H9 (cell line): Measurements from ENCODE around the gene DAB1. TPM values are rescaled to one million over a fixed set of nuclear protein-coding genes. Genes with fewer than 3 reads are reported as not detected.
A peak's percentile ranks its signal among the peaks of the same experiment; 100 is the strongest.

Source experiments
- DNase-seq: peaks from one replicate; pipeline ENCODE4 v3.0.0-alpha.2; 2017
- H2AFZ ChIP-seq: one replicate; pipeline ENCODE4 v1.6.1; 2013; ENCODE audit warnings: mild to moderate bottlenecking, low read length, control low read depth, moderate library complexity
- H2AK5ac ChIP-seq: 2 replicates; pipeline ENCODE4 v1.6.1; 2013; ENCODE audit warnings: low read length, control low read depth, mixed read lengths; ENCODE audit not compliant: insufficient read length
- H2BK120ac ChIP-seq: one replicate; pipeline ENCODE4 v1.6.1; 2013; ENCODE audit warnings: low read depth, mild to moderate bottlenecking, low read length, control low read depth, inconsistent platforms; ENCODE audit not compliant: poor library complexity, severe bottlenecking
- H2BK12ac ChIP-seq: 2 replicates; pipeline ENCODE4 v1.6.1; 2013; ENCODE audit warnings: low read length, control low read depth, mixed read lengths, low read depth; ENCODE audit not compliant: insufficient read length
- H2BK15ac ChIP-seq: 2 replicates; pipeline ENCODE4 v1.6.1; 2013; ENCODE audit warnings: low read depth, low read length, control low read depth
- H2BK20ac ChIP-seq: one replicate; pipeline ENCODE4 v1.6.1; 2013; ENCODE audit warnings: low read depth, mild to moderate bottlenecking, low read length, control low read depth, inconsistent platforms; ENCODE audit not compliant: poor library complexity, severe bottlenecking
- H2BK5ac ChIP-seq: 2 replicates; pipeline ENCODE4 v1.6.1; 2013; ENCODE audit warnings: low read length, control low read depth, mixed read lengths; ENCODE audit not compliant: insufficient read length
- H3K14ac ChIP-seq: 2 replicates; pipeline ENCODE4 v1.6.1; 2013; ENCODE audit warnings: low read length, control low read depth; ENCODE audit not compliant: insufficient read depth
- H3K18ac ChIP-seq: 2 replicates; pipeline ENCODE4 v1.6.1; 2013; ENCODE audit warnings: low read depth, mild to moderate bottlenecking, mixed read lengths, low read length, control low read depth; ENCODE audit not compliant: insufficient read length
- H3K23ac ChIP-seq: 2 replicates; pipeline ENCODE4 v1.6.1; 2013; ENCODE audit warnings: low read length, control low read depth, mixed read lengths, low read depth; ENCODE audit not compliant: insufficient read length
- H3K23me2 ChIP-seq: 2 replicates; pipeline ENCODE4 v1.6.1; 2013; ENCODE audit warnings: low read depth, mild to moderate bottlenecking, mixed read lengths, low read length, control low read depth; ENCODE audit not compliant: insufficient read length, poor library complexity, severe bottlenecking
- H3K27ac ChIP-seq: 2 replicates; pipeline ENCODE4 v1.5.1; 2013; ENCODE audit warnings: low read length, control low read depth, mixed read lengths, low read depth; ENCODE audit not compliant: insufficient read length
- H3K27me3 ChIP-seq: 2 replicates; pipeline ENCODE4 v1.6.1; 2013; ENCODE audit warnings: low read length, control low read depth, inconsistent platforms; ENCODE audit not compliant: insufficient read depth
- H3K4ac ChIP-seq: 2 replicates; pipeline ENCODE4 v1.6.1; 2013; ENCODE audit warnings: low read depth, mild to moderate bottlenecking, control low read depth, inconsistent platforms, low read length, moderate library complexity
- H3K4me1 ChIP-seq: 2 replicates; pipeline ENCODE4 v1.6.1; 2013; ENCODE audit warnings: low read length, control low read depth, inconsistent platforms; ENCODE audit not compliant: insufficient read depth
- H3K4me2 ChIP-seq: 2 replicates; pipeline ENCODE4 v1.6.1; 2013; ENCODE audit warnings: low read length, control low read depth, mixed read lengths; ENCODE audit not compliant: insufficient read length, insufficient read depth
- H3K56ac ChIP-seq: 2 replicates; pipeline ENCODE4 v1.6.1; 2013; ENCODE audit warnings: low read depth, mild to moderate bottlenecking, mixed read lengths, low read length, control low read depth; ENCODE audit not compliant: insufficient read length
- H3K79me1 ChIP-seq: 2 replicates; pipeline ENCODE4 v1.6.1; 2013; ENCODE audit warnings: low read depth, mild to moderate bottlenecking, moderate library complexity, low read length, control low read depth, inconsistent platforms; ENCODE audit not compliant: insufficient read depth, poor library complexity, severe bottlenecking
- H3K79me2 ChIP-seq: 2 replicates; pipeline ENCODE4 v1.6.1; 2013; ENCODE audit warnings: low read length, control low read depth, inconsistent platforms; ENCODE audit not compliant: insufficient read depth
- H3K9ac ChIP-seq: 2 replicates; pipeline ENCODE4 v1.6.1; 2013; ENCODE audit warnings: low read length, control low read depth, mixed read lengths; ENCODE audit not compliant: insufficient read length; ENCODE audit errors: extremely low read depth
- H3K9me3 ChIP-seq: one replicate; pipeline ENCODE4 v1.6.1; 2013; ENCODE audit warnings: low read depth, low read length, inconsistent platforms; ENCODE audit not compliant: control insufficient read depth
- H3T11ph ChIP-seq: one replicate; pipeline ENCODE4 v1.6.1; 2013; ENCODE audit warnings: mild to moderate bottlenecking, low read length, control low read depth, inconsistent platforms
- H4K20me1 ChIP-seq: one replicate; pipeline ENCODE4 v1.6.1; 2013; ENCODE audit not compliant: control insufficient read depth, insufficient read length, insufficient read depth
- H4K5ac ChIP-seq: 2 replicates; pipeline ENCODE4 v1.6.1; 2013; ENCODE audit warnings: low read depth, mild to moderate bottlenecking, mixed read lengths, low read length, control low read depth; ENCODE audit not compliant: insufficient read length
- H4K8ac ChIP-seq: replicated peaks from 2 replicates; pipeline ENCODE4 v1.6.1; 2013; ENCODE audit warnings: low read length, control low read depth, mixed read lengths, low read depth; ENCODE audit not compliant: insufficient read length
- H4K91ac ChIP-seq: 2 replicates; pipeline ENCODE4 v1.6.1; 2013; ENCODE audit warnings: low read depth, mild to moderate bottlenecking, moderate library complexity, mixed read lengths, low read length, control low read depth; ENCODE audit not compliant: insufficient read length
- H3K27ac Mint-ChIP-seq, 3 experiments: 2 replicates in 2 of 3; 3 replicates in 1 of 3; pipeline ENCODE4 v1.8.0; 2020 to 2021; ENCODE audit warnings: mixed read lengths in 3 of 3, mild to moderate bottlenecking in 1 of 3, moderate library complexity in 1 of 3
- H3K27me3 Mint-ChIP-seq: 2 replicates; pipeline ENCODE4 v1.8.0; 2021; ENCODE audit warnings: low read depth, mild to moderate bottlenecking, moderate library complexity, mixed read lengths
- H3K36me3 Mint-ChIP-seq, 3 experiments: 2 replicates in 2 of 3; 3 replicates in 1 of 3; pipeline ENCODE4 v1.8.0; 2020 to 2021; ENCODE audit warnings: low read depth in 3 of 3, mixed read lengths in 3 of 3; ENCODE audit not compliant: insufficient read depth in 1 of 3
- H3K4me1 Mint-ChIP-seq, 2 experiments: 2 replicates each; pipeline ENCODE4 v1.8.0; 2020; ENCODE audit warnings: mixed read lengths in 2 of 2
- H3K4me3 Mint-ChIP-seq, 2 experiments: 2 replicates in 1 of 2; 3 replicates in 1 of 2; pipeline ENCODE4 v1.8.0; 2020 to 2021; ENCODE audit warnings: mild to moderate bottlenecking in 2 of 2, mixed read lengths in 2 of 2, moderate library complexity in 1 of 2
- H3K9me3 Mint-ChIP-seq, 2 experiments: 2 replicates in 1 of 2; 3 replicates in 1 of 2; pipeline ENCODE4 v1.8.0; 2020; ENCODE audit warnings: mild to moderate bottlenecking in 2 of 2, mixed read lengths in 2 of 2, moderate library complexity in 1 of 2
- CTCF ChIP-seq: fragments of 200-600 bp; sonication (generic); conservative IDR thresholded peaks from 3 replicates; pipeline ENCODE4 v1.8.0; 2021; ENCODE audit warnings: antibody characterized with exemption, mild to moderate bottlenecking
- WGBS: extraction: QIAGEN DNeasy Blood & Tissue Kit; methylation state at CpG from one replicate; pipeline ENCODE4 v1.1.7; 2013; ENCODE audit warnings: missing lambda C conversion rate, low lambda C conversion rate, mixed read lengths; ENCODE audit not compliant: insufficient read length; ENCODE audit errors: extremely low coverage; 5-methylcytosine and 5-hydroxymethylcytosine counted together
- total RNA-seq: library from RNA; stranded (reverse); gene quantifications from 2 replicates; pipeline ENCODE4 v1.2.1, GENCODE V29; 2021

DAB1 gene
- total RNA-seq, 1 experiment from 2014 or later: 9.3 TPM

- Histone ChIP-seq H3K9me3 (no peaks in the 10 kb centered on the region), H3K23ac (no peak overlapping the region), H3K79me1 (no peaks in the 10 kb centered on the region), H2BK120ac (no peak overlapping the region), H4K5ac (no peak overlapping the region), H3K4me1 (peaks cover 2% of the 10 kb centered on the region; the same call in 1 of the 2 replicates), H2BK20ac (no peak overlapping the region), H3K27me3 (no peaks in the 10 kb centered on the region), H3K27ac (no peak overlapping the region), H3K4me2 (no peak overlapping the region), H3K23me2 (no peaks in the 10 kb centered on the region), H2BK12ac (no peak overlapping the region), H3K14ac (no peak overlapping the region), H2BK15ac (no peak overlapping the region), H4K20me1 (no peaks in the 10 kb centered on the region), H4K8ac (no peak overlapping the region), H2AK5ac (no peak overlapping the region), H3K79me2 (no peaks in the 10 kb centered on the region), H2BK5ac (no peak overlapping the region), H2AFZ (no peak overlapping the region), H4K91ac (no peak overlapping the region), H3T11ph (no peak overlapping the region), H3K9ac (no peak overlapping the region), H3K18ac (no peak overlapping the region), H3K56ac (no peak overlapping the region), H3K4ac (no peak overlapping the region)
- Mint-ChIP-seq H3K4me3 (no peak overlapping the region), H3K4me1 (peaks cover 11 to 16% of the 10 kb centered on the region in 2 experiments), H3K9me3 (no peaks in the 10 kb centered on the region), H3K27ac (peak overlapping the region in 1 of 3 experiments; percentile 41; a peak in 1 of 7 replicates), H3K27me3 (no peaks in the 10 kb centered on the region), H3K36me3 (no peaks in the 10 kb centered on the region)
- no peak for TF ChIP-seq CTCF
- no CpG with 5 or more reads among the region's 2 CpGs for WGBS
- DNase-seq: no peak
Observed at GRCh38 chr1:57336793-57337192, 87.1 kb downstream of the DAB1 start.
